Stomach (tissue), 9 donors: ENCODE measurements around the gene COL6A1. TPM values are rescaled to one million over a fixed set of nuclear protein-coding genes. Genes with fewer than 3 reads are reported as not detected.
A peak's percentile ranks its signal among the peaks of the same experiment; 100 is the strongest.

Experiments used
- DNase-seq, 2 donors: peaks; one replicate each; pipeline versions ENCODE4 v3.0.0 to v3.0.0-alpha.2; 2013 to 2019
- H3K27ac ChIP-seq, 5 donors: fragments of 200-600 bp in 4 of 5; sonication (generic) in 4 of 5; one replicate each; pipeline ENCODE4 v1.5.1; 2013 to 2019; ENCODE audit warnings: mild to moderate bottlenecking in 1 of 5, moderate library complexity in 1 of 5
- H3K27me3 ChIP-seq, 3 donors: fragments of 200-600 bp; sonication (generic); one replicate each; pipeline ENCODE4 v1.5.1; 2017 to 2019; ENCODE audit warnings: mixed run types in 1 of 3
- H3K36me3 ChIP-seq, 4 donors: fragments of 200-600 bp; sonication (generic); 1 replicate in 3 of 4; 2 replicates in 1 of 4; pipeline ENCODE4 v1.5.1; 2016 to 2019
- H3K4me1 ChIP-seq, 4 donors: fragments of 200-600 bp; sonication (generic); one replicate each; pipeline ENCODE4 v1.5.1; 2016 to 2019
- H3K4me3 ChIP-seq, 4 donors: fragments of 200-600 bp; sonication (generic) in 3 of 4; one replicate each; pipeline ENCODE4 v1.5.1; 2016 to 2019; ENCODE audit warnings: mild to moderate bottlenecking in 1 of 4
- H3K9me3 ChIP-seq, 4 donors: fragments of 200-600 bp; sonication (generic); one replicate each; pipeline ENCODE4 v1.5.1; 2016 to 2019
- CTCF ChIP-seq, 7 experiments: fragments of 450-650 bp in 4 of 7; fragments of 200-600 bp in 3 of 7; sonication (generic) in 3 of 7; IDR thresholded peaks; one replicate each; pipeline ENCODE4 v1.5.1; 2016 to 2019; ENCODE audit warnings: antibody characterized with exemption in 7 of 7, control low read depth in 2 of 7, mild to moderate bottlenecking in 1 of 7
- EP300 ChIP-seq: sonication (generic); formaldehyde crosslinking; IDR thresholded peaks from one replicate; pipeline ENCODE4 v1.6.1; 2017; ENCODE audit warnings: antibody characterized with exemption
- POLR2A ChIP-seq, 4 donors: fragments of 450-650 bp; IDR thresholded peaks; one replicate each; pipeline ENCODE4 v1.6.1; 2016; ENCODE audit warnings: antibody characterized with exemption in 4 of 4, control low read depth in 2 of 4, mild to moderate bottlenecking in 1 of 4, moderate library complexity in 1 of 4
- POLR2AphosphoS5 ChIP-seq, 3 donors: sonication (generic); formaldehyde crosslinking; IDR thresholded peaks; one replicate each; pipeline ENCODE4 v1.6.1; 2016; ENCODE audit warnings: antibody characterized with exemption in 3 of 3
- WGBS, 5 donors: extraction: QIAGEN DNeasy Blood & Tissue Kit in 3 of 5; methylation state at CpG; one replicate each; pipeline versions ENCODE4 v1.1.5 to v1.1.7; 2013 to 2018; 5-methylcytosine and 5-hydroxymethylcytosine counted together
- intact Hi-C: fragments of 100-400 bp; cut with DNase I; formaldehyde crosslinking; loops from one replicate; pipeline ENCODE4 v1.15.1; 2023; ENCODE audit warnings: low total_unique reads
- polyA plus RNA-seq, 3 donors: library from polyadenylated mRNA; stranded (reverse); fragments of 200-250 nt; gene quantifications; one replicate each; pipeline ENCODE4 v1.2.3, GENCODE V29; 2013
- total RNA-seq, 5 donors: library from RNA; depleted of rRNA; stranded (reverse); fragments of >200 nt; gene quantifications; one replicate each; pipeline versions ENCODE4 v1.1.0 to v1.2.3, GENCODE V29; 2014 to 2016
- donor health status: healthy with polysubstance abuse.
- donor health status: Bipolar disorder and iron deficiency.
- donor health status: healthy.

COL6A1 gene
- total and polyA plus RNA-seq, 8 donors = 63.2 to 756 (median 254) TPM

- H3K4me1 ChIP-seq = peaks cover 0 to 33% (median 16%) of the 10 kb centered on the region in 4 donors
- 81 to 89% (median 86%) methylated on average over 34 to 45 of the region's 45 CpGs for WGBS, 5 donors
- H3K27ac ChIP-seq = peak overlapping the region in 3 of 5 donors; percentile 56 to 72 (median 58)
- TF ChIP-seq CTCF (IDR thresholded peaks at IDR 0.05) (no peak), POLR2A (IDR thresholded peaks at IDR 0.05) (no peak), EP300 (no peak), POLR2AphosphoS5 (IDR thresholded peaks at IDR 0.05) (no peak)
- DNase-seq = no peak
- no peaks in the 10 kb centered on the region for H3K27me3 ChIP-seq
- intact Hi-C loops = loop anchor here (10.0 kb wide), 2 partner anchors 64 to 134 kb away; no protein-coding TSS in a partner anchor
- no peak overlapping the region for H3K4me3 ChIP-seq
- H3K36me3 ChIP-seq = peaks cover 34 to 93% (median 81%) of the 10 kb centered on the region in 4 donors
- no peaks in the 10 kb centered on the region for H3K9me3 ChIP-seq
Measured at GRCh38 chr21:45990741-45991605, 9.4 kb downstream of the COL6A1 start.

GRCh38 chr21:45991606-45992300 is 10.2 kb downstream of the COL6A1 start:
- H3K27me3 ChIP-seq = no peaks in the 10 kb centered on the region
- H3K9me3 ChIP-seq = no peaks in the 10 kb centered on the region
- no peak for TF ChIP-seq CTCF (IDR thresholded peaks at IDR 0.05)
- no peak for TF ChIP-seq POLR2A (IDR thresholded peaks at IDR 0.05)
- TF ChIP-seq EP300 = no peak
- no peak for TF ChIP-seq POLR2AphosphoS5 (IDR thresholded peaks at IDR 0.05)
- H3K36me3 ChIP-seq = peaks cover 26 to 92% (median 78%) of the 10 kb centered on the region in 4 donors
- no peak overlapping the region for H3K4me3 ChIP-seq
- intact Hi-C loops = loop anchor here (10.0 kb wide), 2 partner anchors 63 to 133 kb away; no protein-coding TSS in a partner anchor
- H3K4me1 ChIP-seq = peaks cover 0 to 26% (median 12%) of the 10 kb centered on the region in 4 donors
- peak overlapping the region in 4 of 5 donors; percentile 33 to 72 (median 62) for H3K27ac ChIP-seq
- WGBS, 5 donors = 83 to 87% (median 84%) methylated on average over 8 to 18 of the region's 18 CpGs
- DNase-seq = peak in 1 of 2 donors; percentile 21

GRCh38 chr21:45992301-45993209 is 11.0 kb downstream of the COL6A1 start:
- intact Hi-C loops = loop anchor here (10.0 kb wide), 2 partner anchors 62 to 132 kb away; no protein-coding TSS in a partner anchor
- TF ChIP-seq CTCF (IDR thresholded peaks at IDR 0.05) = no peak
- no peak for TF ChIP-seq POLR2AphosphoS5 (IDR thresholded peaks at IDR 0.05)
- TF ChIP-seq POLR2A (IDR thresholded peaks at IDR 0.05) = no peak

More at GRCh38 chr21:45992301-45993209, 11.0 kb downstream of the COL6A1 start:
- Histone ChIP-seq H3K9me3 (no peaks in the 10 kb centered on the region), H3K36me3 (peaks cover 25 to 92% (median 78%) of the 10 kb centered on the region in 4 donors), H3K27me3 (no peaks in the 10 kb centered on the region), H3K27ac (peak overlapping the region in 4 of 5 donors; percentile 33 to 72 (median 62)), H3K4me1 (peaks cover 0 to 18% (median 8%) of the 10 kb centered on the region in 4 donors), H3K4me3 (no peak overlapping the region)
- 83 to 88% (median 84%) methylated on average over 22 to 32 of the region's 32 CpGs for WGBS, 5 donors
- DNase-seq = no peak
